Ishikawa (cell line): ENCODE results near the gene DUSP15.

Experiments
- CEBPB ChIP-seq: IDR thresholded peaks from 2 replicates; pipeline ENCODE4 v1.6.1; 2012
- CREB1 ChIP-seq: IDR thresholded peaks from 2 replicates; pipeline ENCODE4 v1.6.1; 2012; ENCODE audit warnings: low read depth
- EGR1 ChIP-seq: IDR thresholded peaks from 2 replicates; pipeline ENCODE4 v1.6.1; 2012
- EP300 ChIP-seq: IDR thresholded peaks from 2 replicates; pipeline ENCODE4 v1.6.1; 2012; ENCODE audit warnings: borderline replicate concordance
- FOXM1 ChIP-seq: IDR thresholded peaks from 2 replicates; pipeline ENCODE4 v1.6.1; 2012; ENCODE audit warnings: low read depth, borderline replicate concordance
- MAX ChIP-seq: IDR thresholded peaks from 2 replicates; pipeline ENCODE4 v1.6.1; 2012
- NFIC ChIP-seq: IDR thresholded peaks from 2 replicates; pipeline ENCODE4 v1.6.1; 2012
- RAD21 ChIP-seq: IDR thresholded peaks from 2 replicates; pipeline ENCODE4 v1.6.1; 2012; ENCODE audit warnings: low read depth
- REST ChIP-seq: IDR thresholded peaks from 2 replicates; pipeline ENCODE4 v1.6.1; 2012; ENCODE audit warnings: low read depth, mild to moderate bottlenecking
- TAF1 ChIP-seq: IDR thresholded peaks from 2 replicates; pipeline ENCODE4 v1.6.1; 2012; ENCODE audit warnings: low read depth, mild to moderate bottlenecking
- TCF12 ChIP-seq: IDR thresholded peaks from 2 replicates; pipeline ENCODE4 v1.6.1; 2012; ENCODE audit warnings: low read depth
- TEAD4 ChIP-seq: IDR thresholded peaks from 2 replicates; pipeline ENCODE4 v1.6.1; 2012
- USF1 ChIP-seq: IDR thresholded peaks from 2 replicates; pipeline ENCODE4 v1.6.1; 2012
- YY1 ChIP-seq: IDR thresholded peaks from 2 replicates; pipeline ENCODE4 v1.6.1; 2012; ENCODE audit warnings: low read depth
- ZBTB7A ChIP-seq: IDR thresholded peaks from 2 replicates; pipeline ENCODE4 v1.6.1; 2012; ENCODE audit warnings: low read depth

DUSP15 gene

GRCh38 chr20:31915491-31916280 lies 45.4 kb upstream of the DUSP15 start:
- TF ChIP-seq ZBTB7A (no peak), CREB1 (no peak), USF1 (no peak), MAX (no peak), EP300 (no peak), YY1 (no peak), REST (no peak), TEAD4 (no peak), EGR1 (no peak), CEBPB (no peak), NFIC (no peak), FOXM1 (no peak), RAD21 (no peak), TCF12 (no peak), TAF1 (no peak)

GRCh38 chr20:31914170-31914569 lies 43.8 kb upstream of the DUSP15 start:
- TF ChIP-seq TCF12 (no peak), MAX (no peak), RAD21 (no peak), CREB1 (no peak)

GRCh38 chr20:31913431-31914157 lies 43.3 kb upstream of the DUSP15 start:
- no peak for TF ChIP-seq TEAD4
- TF ChIP-seq MAX, result no peak
- no peak for TF ChIP-seq ZBTB7A
- no peak for TF ChIP-seq FOXM1
- TF ChIP-seq YY1, result no peak
- TF ChIP-seq USF1, result no peak
- no peak for TF ChIP-seq EP300
- TF ChIP-seq RAD21, result no peak
- TF ChIP-seq CREB1, result no peak
- no peak for TF ChIP-seq TCF12
- TF ChIP-seq REST, result no peak
- TF ChIP-seq NFIC, result no peak
- no peak for TF ChIP-seq TAF1
- no peak for TF ChIP-seq CEBPB
- no peak for TF ChIP-seq EGR1

- TF ChIP-seq TEAD4 (no peak), EP300 (no peak), YY1 (no peak), TAF1 (no peak), RAD21 (no peak), ZBTB7A (no peak), USF1 (no peak), NFIC (no peak), TCF12 (no peak), MAX (no peak), CREB1 (no peak), FOXM1 (no peak), REST (no peak), CEBPB (no peak)
Observed at GRCh38 chr20:31910071-31910803, 39.9 kb upstream of the DUSP15 start.
